ENCODE data around the gene TPRKB. TPM values are rescaled to one million over a fixed set of nuclear protein-coding genes. Genes with fewer than 3 reads are reported as not detected.

The TPRKB gene
- polyA plus RNA-seq, 2 donors = 47.5 to 47.6 TPM

Other genes starting within 250 kb of the TPRKB start
- not detected for gene NAT8, start 94.9 kb downstream of the TPRKB start, polyA plus RNA-seq
- 10 to 100 TPM; 25.5 to 27.0 TPM for gene DUSP11, start 42.8 kb upstream of the TPRKB start, polyA plus RNA-seq
- gene C2orf78, start 46.8 kb upstream of the TPRKB start, polyA plus RNA-seq = not detected
- 10 to 100 TPM; 26.0 to 31.3 TPM for gene STAMBP, start 91.6 kb upstream of the TPRKB start, polyA plus RNA-seq
- gene ACTG2, start 155.7 kb upstream of the TPRKB start, polyA plus RNA-seq = 100 to 1,000 TPM; 343 to 660 TPM
- 10 to 100 TPM; 42.8 to 45.6 TPM for gene DGUOK, start 189.5 kb upstream of the TPRKB start, polyA plus RNA-seq
- gene TET3, start 247.6 kb upstream of the TPRKB start, polyA plus RNA-seq = 1 to 10 TPM; 4.5 to 6.7 TPM

Data from esophagus (tissue), 2 donors.